ENCODE data around the gene PRSS3.
A peak's percentile ranks its signal among the peaks of the same experiment; 100 is the strongest.
"Not testable (repeated sequence)": the region's sequence is repeated elsewhere in the genome, so short reads cannot be mapped to it uniquely, and the experiment has no call there.

PRSS3 gene

DNA sequence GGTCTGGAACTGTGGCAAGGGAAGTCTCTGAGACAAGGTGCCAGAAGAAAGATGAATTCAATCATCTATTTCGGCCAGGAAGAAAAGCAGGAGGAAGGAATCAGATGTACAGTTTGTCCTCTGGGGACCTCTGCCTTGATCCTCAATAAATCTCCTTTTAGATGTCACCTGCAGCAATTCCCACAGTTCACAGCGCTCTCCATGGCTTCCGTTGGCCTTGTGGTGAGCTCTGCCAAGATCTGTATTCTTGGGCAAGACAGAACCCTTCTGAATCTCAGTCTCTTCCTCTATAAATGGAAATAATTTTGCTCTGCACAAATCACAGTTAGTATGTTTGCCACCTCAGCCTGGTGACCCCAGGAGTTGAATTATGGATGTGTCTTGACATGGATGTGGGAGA is 8.8 kb downstream of the PRSS3 start:
- H3K4me1 ChIP-seq (ENCODE audit: insufficient read depth, low read length); H3K9me3 ChIP-seq (ENCODE audit: insufficient read depth, low read depth, low read length); H3K36me3 ChIP-seq (ENCODE audit: insufficient read depth, low read length); H3K27ac ChIP-seq (ENCODE audit: low read depth, low read length); H3K9ac ChIP-seq (ENCODE audit: low read depth, low read length); H3K4me3 ChIP-seq (ENCODE audit: low read length); H3K27me3 ChIP-seq (ENCODE audit: insufficient read depth, low read length): not testable (repeated sequence)
- WGBS = 94% methylated on average over 3 of the region's 3 CpGs

- not testable (repeated sequence) for H3K9me3 ChIP-seq (ENCODE audit: insufficient read depth, low read depth, low read length); H3K27me3 ChIP-seq (ENCODE audit: insufficient read depth, low read length); H3K36me3 ChIP-seq (ENCODE audit: insufficient read depth, low read length); H3K27ac ChIP-seq (ENCODE audit: low read depth, low read length); H3K4me1 ChIP-seq (ENCODE audit: insufficient read depth, low read length); H3K4me3 ChIP-seq (ENCODE audit: low read length); H3K9ac ChIP-seq (ENCODE audit: low read depth, low read length)
- 93% methylated on average over 2 of the region's 2 CpGs for WGBS
Observed at GRCh38 chr9:33807156-33807555, 11.8 kb downstream of the PRSS3 start.

DNA sequence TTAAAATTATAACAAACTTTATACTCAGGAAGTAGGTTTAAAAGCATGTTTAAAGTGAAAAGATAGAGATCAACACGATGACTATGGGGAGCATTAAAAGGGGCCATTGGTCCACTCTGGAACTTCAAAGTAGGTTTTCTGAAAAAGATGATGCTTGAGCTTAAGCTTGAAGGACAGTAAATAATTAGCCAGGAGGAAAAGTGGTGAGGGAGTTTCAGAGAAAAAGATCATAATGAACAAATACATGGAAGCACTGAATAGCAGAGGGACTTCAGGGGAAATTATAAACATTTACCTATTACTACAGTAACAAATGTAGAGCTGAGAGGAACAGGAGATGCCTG is 13.6 kb downstream of the PRSS3 start:
- not testable (repeated sequence) for H3K36me3 ChIP-seq (ENCODE audit: insufficient read depth, low read length); H3K4me1 ChIP-seq (ENCODE audit: insufficient read depth, low read length); H3K27me3 ChIP-seq (ENCODE audit: insufficient read depth, low read length); H3K9ac ChIP-seq (ENCODE audit: low read depth, low read length); H3K4me3 ChIP-seq (ENCODE audit: low read length); H3K27ac ChIP-seq (ENCODE audit: low read depth, low read length); H3K9me3 ChIP-seq (ENCODE audit: insufficient read depth, low read depth, low read length)
- 89% methylated on average over 1 of the region's 1 CpG for WGBS

DNA sequence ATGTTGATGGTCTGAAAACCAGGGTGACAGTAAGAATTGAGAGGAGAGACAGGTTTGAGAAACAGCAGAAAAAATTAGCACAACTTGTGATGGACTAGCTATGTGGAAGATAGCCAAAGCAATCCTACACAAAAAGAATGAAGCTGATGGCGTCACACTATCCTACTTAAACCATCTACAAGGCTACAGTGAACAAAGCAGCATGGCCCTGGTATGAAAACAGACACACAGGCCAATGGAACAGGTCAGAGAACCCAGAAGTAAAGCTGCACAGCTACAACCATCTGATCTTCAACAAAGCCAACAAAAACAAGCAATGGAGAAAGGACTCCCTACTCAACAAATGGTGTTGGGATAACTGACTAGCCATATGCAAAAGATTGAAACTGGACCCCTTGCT is 14.1 kb downstream of the PRSS3 start:
- Histone ChIP-seq H3K4me1 (ENCODE audit: insufficient read depth, low read length) (peaks cover 7% of the 10 kb centered on the region; the same call in 1 of the 2 replicates), H3K9me3 (ENCODE audit: insufficient read depth, low read depth, low read length) (no peaks in the 10 kb centered on the region), H3K4me3 (ENCODE audit: low read length) (no peak overlapping the region), H3K36me3 (ENCODE audit: insufficient read depth, low read length) (no peaks in the 10 kb centered on the region), H3K27ac (ENCODE audit: low read depth, low read length) (no peak overlapping the region), H3K27me3 (ENCODE audit: insufficient read depth, low read length) (no peaks in the 10 kb centered on the region), H3K9ac (ENCODE audit: low read depth, low read length) (no peak overlapping the region)
- 84% methylated on average over 1 of the region's 1 CpG for WGBS

DNA sequence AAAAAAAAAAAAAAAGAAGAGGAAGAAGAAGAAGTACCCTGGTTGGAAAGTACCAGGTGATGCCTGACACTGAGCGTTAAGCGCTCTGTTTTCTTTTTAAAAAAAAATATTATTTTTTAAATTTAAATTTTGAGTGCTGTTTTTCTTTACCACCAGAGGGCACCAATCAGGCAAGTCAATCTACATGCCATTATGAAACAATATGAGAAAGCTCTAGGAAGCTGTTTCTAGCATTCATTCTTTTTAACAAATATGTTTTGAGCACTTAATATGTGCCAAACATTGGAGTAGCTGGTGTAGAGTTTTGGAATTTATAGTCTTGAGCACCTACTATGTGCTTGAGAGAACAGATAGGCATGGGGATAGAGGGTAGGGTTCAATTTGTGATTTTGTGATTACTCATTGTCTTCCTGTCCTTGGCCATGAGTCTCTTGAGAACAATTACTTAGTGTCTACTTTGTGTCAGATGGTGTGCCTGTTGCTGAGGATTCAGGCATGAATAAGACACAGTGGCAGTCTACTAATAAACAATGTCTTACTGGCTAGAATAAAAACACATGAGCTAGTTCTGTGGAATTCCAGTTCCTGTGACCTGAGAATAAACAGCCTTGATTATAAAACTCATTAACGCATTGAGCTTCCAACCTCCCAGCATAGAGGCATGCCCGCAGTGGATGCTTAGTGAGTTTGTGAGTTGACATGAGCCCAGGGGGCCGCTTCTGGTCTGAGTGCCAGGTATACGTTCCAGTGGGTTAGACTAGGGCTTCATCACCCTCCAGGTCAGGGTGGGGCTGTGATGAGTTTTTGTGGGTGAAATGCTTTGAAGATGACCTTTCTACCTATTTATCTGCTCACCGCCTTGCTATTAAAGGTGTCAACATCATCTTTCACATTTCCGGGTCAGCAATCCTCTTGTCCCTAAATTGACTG is 18.6 kb downstream of the PRSS3 start:
- H3K4me3 ChIP-seq (ENCODE audit: low read length) = no peak overlapping the region
- 93% methylated on average over 6 of the region's 8 CpGs for WGBS
- no peaks in the 10 kb centered on the region for H3K27me3 ChIP-seq (ENCODE audit: insufficient read depth, low read length)
- H3K4me1 ChIP-seq (ENCODE audit: insufficient read depth, low read length) = peaks cover 13% of the 10 kb centered on the region
- no peaks in the 10 kb centered on the region for H3K9me3 ChIP-seq (ENCODE audit: insufficient read depth, low read depth, low read length)
- H3K36me3 ChIP-seq (ENCODE audit: insufficient read depth, low read length) = no peaks in the 10 kb centered on the region
- H3K27ac ChIP-seq (ENCODE audit: low read depth, low read length) = no peak overlapping the region
- no peak overlapping the region for H3K9ac ChIP-seq (ENCODE audit: low read depth, low read length)

DNA sequence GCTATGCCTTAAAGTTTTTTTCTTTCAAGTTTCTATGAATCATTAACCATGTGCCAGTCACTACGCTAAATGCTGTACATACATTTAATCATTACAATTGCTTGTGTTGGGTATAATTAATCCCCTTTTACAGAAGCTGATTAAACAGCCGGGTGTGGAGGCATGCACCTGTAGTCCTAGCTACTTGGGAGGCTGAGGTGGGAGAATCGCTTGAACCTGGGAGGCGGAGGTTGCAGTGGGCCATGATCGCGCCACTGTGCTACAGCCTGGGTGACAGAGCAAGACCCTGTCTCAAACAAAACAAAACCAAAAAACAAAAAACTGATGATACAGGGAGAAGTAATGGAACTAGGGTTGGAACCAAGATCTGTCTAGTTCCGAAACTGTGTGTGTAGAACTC is 20.4 kb downstream of the PRSS3 start:
- H3K36me3 ChIP-seq (ENCODE audit: insufficient read depth, low read length) = no peaks in the 10 kb centered on the region
- no peaks in the 10 kb centered on the region for H3K9me3 ChIP-seq (ENCODE audit: insufficient read depth, low read depth, low read length)
- H3K27ac ChIP-seq (ENCODE audit: low read depth, low read length) = peak overlapping the region; percentile 91; the same call in 1 of the 2 replicates
- WGBS = 96% methylated on average over 6 of the region's 7 CpGs
- no peaks in the 10 kb centered on the region for H3K27me3 ChIP-seq (ENCODE audit: insufficient read depth, low read length)
- peak overlapping the region; percentile 72 for H3K4me3 ChIP-seq (ENCODE audit: low read length)
- peak overlapping the region; percentile 90; the same call in 1 of the 2 replicates for H3K9ac ChIP-seq (ENCODE audit: low read depth, low read length)
- H3K4me1 ChIP-seq (ENCODE audit: insufficient read depth, low read length) = peaks cover 24% of the 10 kb centered on the region

DNA sequence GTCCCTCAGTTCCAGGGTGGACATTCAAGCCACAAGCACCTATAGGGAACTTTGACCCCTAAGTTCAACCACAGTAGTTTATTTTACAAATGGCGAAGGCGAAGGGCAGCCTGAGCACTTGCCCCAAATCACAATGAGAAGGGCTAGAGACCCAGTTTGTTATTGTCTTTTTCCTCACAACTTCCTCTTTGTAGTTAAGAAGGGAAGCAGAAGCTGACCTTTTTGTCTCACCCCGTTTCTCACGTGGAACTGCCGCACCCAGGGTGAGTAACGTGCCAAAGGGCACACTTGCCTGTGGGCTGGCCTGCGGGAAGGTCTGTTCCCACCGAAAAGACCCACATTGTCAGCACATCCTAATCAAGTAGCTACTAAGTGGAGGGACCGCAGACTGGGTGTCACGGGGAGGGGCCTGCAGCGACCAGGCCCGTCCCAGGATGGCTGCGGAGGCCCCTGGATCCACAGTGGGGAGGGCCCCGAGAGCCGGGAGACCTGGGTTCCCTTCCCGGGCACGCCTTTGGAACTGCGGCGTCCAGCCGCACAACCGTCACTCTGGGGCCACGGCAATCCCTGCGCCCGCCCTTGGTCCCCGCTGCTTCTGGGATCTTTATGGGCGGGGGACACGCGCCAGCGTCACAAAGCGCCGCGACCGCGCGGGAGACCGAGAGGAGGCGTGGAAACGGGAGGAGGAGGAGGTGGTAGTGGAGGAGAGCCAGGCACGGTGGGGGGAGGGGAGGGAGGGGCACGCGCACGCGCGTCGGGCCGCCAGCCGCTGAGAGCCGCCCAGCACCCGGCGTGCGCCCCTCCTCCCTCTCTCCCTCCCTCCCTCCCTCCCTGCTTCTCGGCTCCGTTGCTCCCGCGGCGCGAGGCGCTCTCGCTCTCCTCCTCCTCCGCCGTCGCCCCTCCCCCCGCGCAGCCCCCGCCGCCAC is 21.2 kb downstream of the PRSS3 start, which contains the start of gene UBE2R2:
Gene UBE2R2 (plus strand): TSS at position 834 of the 926 bp plus-strand sequence. CDS start 598 bp downstream, outside the sequence.
- Histone ChIP-seq H3K9ac (ENCODE audit: low read depth, low read length) (peak within 1 kb of the TSS; percentile 99), H3K27ac (ENCODE audit: low read depth, low read length) (peak within 1 kb of the TSS; percentile 99), H3K4me3 (ENCODE audit: low read length) (peak within 1 kb of the TSS; percentile 99), H3K4me1 (ENCODE audit: insufficient read depth, low read length) (peaks cover 26% of the 10 kb centered on the region), H3K27me3 (ENCODE audit: insufficient read depth, low read length) (no peaks in the 10 kb centered on the region), H3K36me3 (ENCODE audit: insufficient read depth, low read length) (no peaks in the 10 kb centered on the region), H3K9me3 (ENCODE audit: insufficient read depth, low read depth, low read length) (no peaks in the 10 kb centered on the region)
- 5% methylated on average over 54 of the region's 66 CpGs for WGBS

DNA sequence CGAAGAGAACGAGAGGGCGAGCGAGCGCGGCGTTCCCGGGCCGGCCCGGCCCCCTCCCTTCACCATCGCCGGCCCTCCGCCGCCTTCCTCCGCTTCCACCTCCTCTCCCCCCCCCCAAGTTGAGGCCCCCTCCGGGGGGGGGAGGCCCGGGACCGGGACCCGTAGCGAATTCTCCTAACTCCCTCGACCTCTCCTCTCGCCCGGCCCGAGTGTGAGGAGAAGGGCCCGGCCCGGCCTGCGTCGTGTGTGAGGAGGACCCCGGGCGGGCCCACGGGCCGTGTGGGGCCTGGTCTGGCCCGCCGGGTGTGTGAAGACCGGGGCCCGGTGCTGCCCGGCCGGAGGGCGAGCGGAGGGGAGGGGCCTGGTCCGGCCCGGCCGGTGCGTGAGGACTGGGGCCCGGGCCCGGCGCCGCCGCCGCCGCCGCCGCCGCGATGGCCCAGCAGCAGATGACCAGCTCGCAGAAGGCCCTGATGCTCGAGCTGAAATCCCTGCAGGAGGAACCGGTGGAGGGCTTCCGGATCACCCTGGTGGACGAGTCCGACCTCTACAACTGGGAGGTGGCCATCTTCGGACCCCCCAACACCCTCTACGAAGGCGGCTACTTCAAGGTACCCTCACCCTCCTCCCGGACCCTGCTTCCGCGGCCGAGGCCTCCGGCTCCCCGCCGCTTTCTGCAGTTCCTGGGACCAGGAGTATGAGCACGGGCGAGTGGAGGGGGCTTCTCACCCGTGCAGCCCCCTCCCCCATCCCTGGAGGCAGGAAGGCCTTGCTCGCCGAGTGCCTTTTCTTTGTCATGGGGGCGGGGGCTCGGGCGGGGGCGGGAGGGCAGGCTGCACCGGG is 22.2 kb downstream of the PRSS3 start:
- WGBS = under 1% methylated on average over 76 of the region's 81 CpGs
- Histone ChIP-seq H3K27ac (ENCODE audit: low read depth, low read length) (peak overlapping the region; percentile 99), H3K9ac (ENCODE audit: low read depth, low read length) (peak overlapping the region; percentile 99), H3K27me3 (ENCODE audit: insufficient read depth, low read length) (no peaks in the 10 kb centered on the region), H3K4me1 (ENCODE audit: insufficient read depth, low read length) (peaks cover 26% of the 10 kb centered on the region), H3K36me3 (ENCODE audit: insufficient read depth, low read length) (no peaks in the 10 kb centered on the region), H3K4me3 (ENCODE audit: low read length) (peak overlapping the region; percentile 99), H3K9me3 (ENCODE audit: insufficient read depth, low read depth, low read length) (no peaks in the 10 kb centered on the region)

DNA sequence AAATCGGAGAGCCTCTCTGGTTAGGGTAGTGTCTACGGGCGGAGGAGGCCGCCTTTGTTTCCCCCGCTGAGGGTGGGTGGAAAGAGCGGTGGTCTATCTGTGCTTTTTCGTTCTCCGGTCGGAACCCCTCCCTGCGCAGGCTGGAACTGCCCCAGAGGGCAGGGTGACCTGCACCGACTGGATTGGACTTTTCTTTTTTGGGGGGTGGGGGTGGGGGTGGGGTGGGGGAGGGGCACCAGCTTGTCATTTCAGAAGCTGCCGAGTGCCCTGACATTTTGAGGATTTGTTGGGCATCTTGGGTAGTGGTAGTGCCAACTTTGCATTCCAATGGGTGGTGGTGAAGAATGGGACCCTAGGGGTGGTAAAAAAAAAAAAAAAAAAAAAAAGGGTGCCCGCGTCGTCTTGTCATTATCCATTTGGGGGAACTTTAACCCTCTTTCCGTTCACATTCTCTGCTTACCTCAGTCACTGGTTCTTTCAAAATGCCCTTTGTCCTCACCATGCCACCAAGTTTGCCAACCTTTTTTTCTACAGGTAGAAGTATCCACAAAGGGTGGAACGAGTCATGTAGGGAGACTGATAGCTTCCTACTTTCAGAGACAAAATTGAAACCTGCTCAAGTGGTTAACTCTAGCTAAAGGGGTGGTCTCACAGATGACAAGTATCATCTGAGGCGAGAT is 22.9 kb downstream of the PRSS3 start:
- under 1% methylated on average over 16 of the region's 18 CpGs for WGBS
- peak overlapping the region; percentile 99; the same call in 1 of the 2 replicates for H3K27ac ChIP-seq (ENCODE audit: low read depth, low read length)
- peak overlapping the region; percentile 99 for H3K4me3 ChIP-seq (ENCODE audit: low read length)
- H3K9ac ChIP-seq (ENCODE audit: low read depth, low read length) = peak overlapping the region; percentile 99
- peaks cover 26% of the 10 kb centered on the region for H3K4me1 ChIP-seq (ENCODE audit: insufficient read depth, low read length)
- no peaks in the 10 kb centered on the region for H3K36me3 ChIP-seq (ENCODE audit: insufficient read depth, low read length)
- H3K9me3 ChIP-seq (ENCODE audit: insufficient read depth, low read depth, low read length) = no peaks in the 10 kb centered on the region
- H3K27me3 ChIP-seq (ENCODE audit: insufficient read depth, low read length) = no peaks in the 10 kb centered on the region

GRCh38 chr9:33818847-33819500 is 23.6 kb downstream of the PRSS3 start:
- Histone ChIP-seq H3K36me3 (ENCODE audit: insufficient read depth, low read length) (no peaks in the 10 kb centered on the region), H3K4me1 (ENCODE audit: insufficient read depth, low read length) (peaks cover 23% of the 10 kb centered on the region), H3K9me3 (ENCODE audit: insufficient read depth, low read depth, low read length) (no peaks in the 10 kb centered on the region), H3K27ac (ENCODE audit: low read depth, low read length) (no peak overlapping the region), H3K27me3 (ENCODE audit: insufficient read depth, low read length) (no peaks in the 10 kb centered on the region), H3K9ac (ENCODE audit: low read depth, low read length) (peak overlapping the region; percentile 99), H3K4me3 (ENCODE audit: low read length) (peak overlapping the region; percentile 99)
- WGBS = 6% methylated on average over 2 of the region's 4 CpGs

All from HUES64 (cell line).